ENCODE data around the gene NQO1.

NQO1 gene

GRCh38 chr16:69691980-69692911 lies 34.1 kb downstream of the NQO1 start:
- POLR2A ChIA-PET = no interaction called here
- TF ChIP-seq CTCF (IDR thresholded peaks at IDR 0.05; ENCODE audit: insufficient read depth, low read length, missing control alignments) = no peak
- CTCF ChIA-PET = interaction anchor here (1.1 kb wide), 1 partner anchor 8 kb away, joined by 3 read pairs; no protein-coding TSS in a partner anchor
- no peak overlapping the region for H3K4me3 ChIP-seq (ENCODE audit: low read depth, low read length)
- no peak for DNase-seq (ENCODE audit: low read depth, low spot score)

GRCh38 chr16:69688589-69688988 lies 37.8 kb downstream of the NQO1 start:
- ChIA-PET CTCF (no interaction called here), POLR2A (no interaction called here)
- no peak overlapping the region for H3K4me3 ChIP-seq (ENCODE audit: low read depth, low read length)
- DNase-seq (ENCODE audit: low read depth, low spot score) = no peak
- no peak for TF ChIP-seq CTCF (IDR thresholded peaks at IDR 0.05; ENCODE audit: insufficient read depth, low read length, missing control alignments)

- DNase-seq (ENCODE audit: low read depth, low spot score) = no peak
- no peak for TF ChIP-seq CTCF (IDR thresholded peaks at IDR 0.05; ENCODE audit: insufficient read depth, low read length, missing control alignments)
- no peak overlapping the region for H3K4me3 ChIP-seq (ENCODE audit: low read depth, low read length)
- CTCF ChIA-PET = interaction anchor here (1.3 kb wide), 1 partner anchor 284 kb away, joined by 4 read pairs; no protein-coding TSS in a partner anchor
- POLR2A ChIA-PET = no interaction called here
These were observed 46.0 kb downstream of the NQO1 start for GRCh38 chr16:69680358-69680757.

- TF ChIP-seq CTCF (IDR thresholded peaks at IDR 0.05; ENCODE audit: insufficient read depth, low read length, missing control alignments) = no peak
- POLR2A ChIA-PET = no interaction called here
- no peak for DNase-seq (ENCODE audit: low read depth, low spot score)
- CTCF ChIA-PET = interaction anchor here (0.9 to 1.8 kb wide), 4 partner anchors 10 to 277 kb away, joined by 3 to 6 read pairs (median 4); no protein-coding TSS in a partner anchor
- H3K4me3 ChIP-seq (ENCODE audit: low read depth, low read length) = no peak overlapping the region
These were observed 53.2 kb downstream of the NQO1 start for GRCh38 chr16:69672998-69673713.

GRCh38 chr16:69672315-69672997 lies 53.9 kb downstream of the NQO1 start:
- DNase-seq (ENCODE audit: low read depth, low spot score) = no peak
- no peak for TF ChIP-seq CTCF (IDR thresholded peaks at IDR 0.05; ENCODE audit: insufficient read depth, low read length, missing control alignments)
- ChIA-PET POLR2A (no interaction called here), CTCF (interaction anchor here (1.0 to 2.1 kb wide), 3 partner anchors 24 to 276 kb away, joined by 3 to 7 read pairs (median 4); partner anchors contain the start of gene NOB1)
- H3K4me3 ChIP-seq (ENCODE audit: low read depth, low read length) = no peak overlapping the region

Data from AG04449 (cell line).